Ovary (tissue), 9 donors: ENCODE results near the gene DNAI1. TPM values are rescaled to one million over a fixed set of nuclear protein-coding genes. Genes with fewer than 3 reads are reported as not detected.

ENCODE experiments used
- DNase-seq, 5 donors: peaks; one replicate each; pipeline ENCODE4 v3.0.0-alpha.2; 2019 to 2020
- H3K27ac ChIP-seq, 2 donors: fragments of 200-600 bp; one replicate each; pipeline versions ENCODE4 v1.5.1 to v1.8.0; 2019 to 2022
- H3K27me3 ChIP-seq: fragments of 200-600 bp; one replicate; pipeline ENCODE4 v1.8.0; 2022
- H3K36me3 ChIP-seq: fragments of 200-600 bp; sonication (generic); one replicate; pipeline ENCODE4 v1.5.1; 2019
- H3K4me1 ChIP-seq: one replicate; pipeline ENCODE4 v1.8.1; 2013; ENCODE audit warnings: mild to moderate bottlenecking, moderate library complexity; ENCODE audit not compliant: insufficient read depth
- H3K4me3 ChIP-seq: fragments of 200-600 bp; sonication (generic); one replicate; pipeline ENCODE4 v1.5.1; 2017
- H3K9me3 ChIP-seq, 2 donors: fragments of 200-600 bp in 1 of 2; sonication (generic) in 1 of 2; one replicate each; pipeline versions ENCODE4 v1.5.1 to v1.8.1; 2013 to 2019; ENCODE audit warnings: mild to moderate bottlenecking in 1 of 2, moderate library complexity in 1 of 2
- CTCF ChIP-seq, 3 donors: fragments of 450-650 bp in 2 of 3; fragments of 200-600 bp in 1 of 3; IDR thresholded peaks; one replicate each; pipeline versions ENCODE4 v1.5.1 to v1.8.0; 2016 to 2022; ENCODE audit warnings: antibody characterized with exemption in 3 of 3, mild to moderate bottlenecking in 1 of 3
- EP300 ChIP-seq: sonication (generic); formaldehyde crosslinking; IDR thresholded peaks from one replicate; pipeline ENCODE4 v1.6.1; 2017; ENCODE audit warnings: antibody characterized with exemption
- POLR2A ChIP-seq: fragments of 450-650 bp; IDR thresholded peaks from one replicate; pipeline ENCODE4 v1.6.1; 2017; ENCODE audit warnings: antibody characterized with exemption, mild to moderate bottlenecking, moderate library complexity
- WGBS, 3 donors: extraction: QIAGEN DNeasy Blood & Tissue Kit in 1 of 3; methylation state at CpG; one replicate each; pipeline versions ENCODE4 v1.1.5 to v1.1.7; 2013 to 2017; 5-methylcytosine and 5-hydroxymethylcytosine counted together
- intact Hi-C, 4 donors: fragments of 100-400 bp; cut with DNase I; formaldehyde crosslinking; loops; one replicate each; pipeline versions ENCODE4 v1.11.0 to v1.15.1; 2022 to 2023
- polyA plus RNA-seq, 2 donors: library from polyadenylated mRNA; stranded (reverse); fragments of 200-250 nt in 1 of 2; fragments of 350-450 nt in 1 of 2; fragmentation: Illumina TruSeq in 1 of 2; extraction: RNeasy Lipid Tissue Mini Kit (QIAGEN cat#74804) in 1 of 2; gene quantifications; one replicate each; pipeline ENCODE4 v1.2.3, GENCODE V29; 2013 to 2014
- small RNA-seq: library from RNA; depleted of rRNA; stranded (forward); fragments of <200 nt; gene quantifications from one replicate; pipeline ENCODE3, GENCODE V24; 2016
- total RNA-seq, 7 donors: library from RNA; depleted of rRNA in 2 of 7; stranded (reverse); fragments of >200 nt in 2 of 7; fragmentation: NEBNext Ultra II Directional in 3 of 7; extraction: Animal tissue kit (Norgen Biotek cat#: 25700) in 3 of 7; gene quantifications; one replicate each; pipeline versions ENCODE4 v1.1.0 to v1.2.4, GENCODE V29; 2016 to 2023
- donor health status: DM: no; HTN: no; CAD: no; lungs with moderate emphysema.
- donor health status: DM: no; HTN: no; CAD: no.
- donor health status: Bipolar disorder and iron deficiency.
- donor health status: DM: yes; HTN: yes; CAD: no.
- donor health status: DM: no; HTN: no; CAD: no.
- donor health status: DM: yes; HTN: yes; CAD: no.

DNAI1 gene
- total and polyA plus RNA-seq, 9 donors = 0.10 to 26.1 (median 1.9) TPM; not detected in 3

- 79 to 91% (median 79%) methylated on average over 7 of the region's 7 CpGs for WGBS, 3 donors
- Histone ChIP-seq H3K36me3 (no peaks in the 10 kb centered on the region), H3K4me1 (no peaks in the 10 kb centered on the region), H3K9me3 (no peaks in the 10 kb centered on the region), H3K4me3 (no peak overlapping the region), H3K27ac (no peak overlapping the region), H3K27me3 (no peaks in the 10 kb centered on the region)
- intact Hi-C loops = no loop called here
- TF ChIP-seq EP300 = no peak
- no peak for TF ChIP-seq POLR2A
- no peak for TF ChIP-seq CTCF (IDR thresholded peaks at IDR 0.05)
- DNase-seq = no peak
Measured at GRCh38 chr9:34568133-34568532, 109.5 kb downstream of the DNAI1 start.

GRCh38 chr9:34568774-34569173 is 110.2 kb downstream of the DNAI1 start:
- intact Hi-C loops = no loop called here
- H3K9me3 ChIP-seq = no peaks in the 10 kb centered on the region
- TF ChIP-seq EP300 = no peak
- TF ChIP-seq CTCF (IDR thresholded peaks at IDR 0.05) = no peak
- no peak for TF ChIP-seq POLR2A

GRCh38 chr9:34570376-34570775 is 111.8 kb downstream of the DNAI1 start:
- Histone ChIP-seq H3K4me1 (no peaks in the 10 kb centered on the region), H3K36me3 (no peaks in the 10 kb centered on the region), H3K27ac (no peak overlapping the region), H3K9me3 (no peaks in the 10 kb centered on the region), H3K27me3 (no peaks in the 10 kb centered on the region), H3K4me3 (no peak overlapping the region)
- WGBS, 3 donors = 44 to 49% (median 48%) methylated on average over 11 of the region's 11 CpGs
- intact Hi-C loops = no loop called here
- no peak for DNase-seq
- no peak for TF ChIP-seq CTCF (IDR thresholded peaks at IDR 0.05)
- no peak for TF ChIP-seq EP300
- no peak for TF ChIP-seq POLR2A

More at GRCh38 chr9:34568774-34569173, 110.2 kb downstream of the DNAI1 start:
- WGBS, 3 donors = 80 to 89% (median 86%) methylated on average over 10 to 12 of the region's 12 CpGs
- no peak overlapping the region for H3K4me3 ChIP-seq
- H3K27ac ChIP-seq = no peak overlapping the region
- no peaks in the 10 kb centered on the region for H3K36me3 ChIP-seq
- no peak for DNase-seq
- H3K4me1 ChIP-seq = no peaks in the 10 kb centered on the region
- no peaks in the 10 kb centered on the region for H3K27me3 ChIP-seq

Small RNAs within 50 kb of the gene (small RNA-seq; reads per million reads assigned to genes)
- not detected for gene RN7SKP24

Other genes starting within 250 kb of the DNAI1 start
- 1 to 10 TPM in 3 of 7 donors, under 1 TPM in 4; 0.53 to 3.2 (median 1.00) TPM for gene KIF24, start 129.5 kb upstream of the DNAI1 start, total RNA-seq
- 1 to 10 TPM in 1 of 2 donors, under 1 TPM in 1; 0.47 to 1.1 TPM for gene KIF24, start 129.5 kb upstream of the DNAI1 start, polyA plus RNA-seq
- 10 to 100 TPM; 14.8 to 41.4 (median 24.8) TPM for gene NUDT2, start 129.2 kb upstream of the DNAI1 start, total RNA-seq
- 10 to 100 TPM; 59.3 to 61.4 TPM for gene NUDT2, start 129.2 kb upstream of the DNAI1 start, polyA plus RNA-seq
- gene MYORG, start 81.9 kb upstream of the DNAI1 start, total RNA-seq = 1 to 10 TPM in 5 of 7 donors, under 1 TPM in 2; 0.60 to 2.3 (median 1.2) TPM
- gene MYORG, start 81.9 kb upstream of the DNAI1 start, polyA plus RNA-seq = 1 to 10 TPM in 1 of 2 donors, under 1 TPM in 1; 0.77 to 7.8 TPM
- 10 to 100 TPM in 5 of 7 donors, 1 to 10 TPM in 2; 5.2 to 24.7 (median 16.2) TPM for gene FAM219A, start 235 bp upstream of the DNAI1 start, total RNA-seq
- gene FAM219A, start 235 bp upstream of the DNAI1 start, polyA plus RNA-seq = 10 to 100 TPM; 12.1 to 12.7 TPM
- gene ENHO, start 64.2 kb downstream of the DNAI1 start, total RNA-seq = under 1 TPM in 6 of 7 donors, not detected in 1; 0.22 to 0.56 (median 0.29) TPM
- gene ENHO, start 64.2 kb downstream of the DNAI1 start, polyA plus RNA-seq = under 1 TPM in 1 of 2 donors, not detected in 1; 0.87 TPM
- gene CNTFR, start 130.9 kb downstream of the DNAI1 start, total RNA-seq = 1 to 10 TPM; 1.3 to 3.7 (median 2.6) TPM
- 1 to 10 TPM; 1.2 to 4.7 TPM for gene CNTFR, start 130.9 kb downstream of the DNAI1 start, polyA plus RNA-seq
- 10 to 100 TPM; 14.4 to 26.0 (median 20.6) TPM for gene RPP25L, start 153.3 kb downstream of the DNAI1 start, total RNA-seq
- 10 to 100 TPM in 1 of 2 donors, 1 to 10 TPM in 1; 5.4 to 28.8 TPM for gene RPP25L, start 153.3 kb downstream of the DNAI1 start, polyA plus RNA-seq
- gene DCTN3, start 161.7 kb downstream of the DNAI1 start, total RNA-seq = 100 to 1,000 TPM in 1 of 7 donors, 10 to 100 TPM in 6; 56.4 to 103 (median 95.3) TPM
- 100 to 1,000 TPM in 1 of 2 donors, 10 to 100 TPM in 1; 62.4 to 106 TPM for gene DCTN3, start 161.7 kb downstream of the DNAI1 start, polyA plus RNA-seq
- gene ARID3C, start 170.3 kb downstream of the DNAI1 start, total RNA-seq = under 1 TPM in 1 of 7 donors, not detected in 6; 0.40 TPM
- gene ARID3C, start 170.3 kb downstream of the DNAI1 start, polyA plus RNA-seq = under 1 TPM in 1 of 2 donors, not detected in 1; 0.07 TPM
- 10 to 100 TPM; 47.2 to 73.9 (median 54.3) TPM for gene SIGMAR1, start 179.0 kb downstream of the DNAI1 start, total RNA-seq
- 10 to 100 TPM; 52.7 to 92.4 TPM for gene SIGMAR1, start 179.0 kb downstream of the DNAI1 start, polyA plus RNA-seq
- 10 to 100 TPM; 33.1 to 63.3 (median 45.2) TPM for gene GALT, start 187.9 kb downstream of the DNAI1 start, total RNA-seq
- 10 to 100 TPM; 43.7 to 48.9 TPM for gene GALT, start 187.9 kb downstream of the DNAI1 start, polyA plus RNA-seq
- 10 to 100 TPM; 17.3 to 54.3 (median 35.8) TPM for gene IL11RA, start 193.4 kb downstream of the DNAI1 start, total RNA-seq
- 10 to 100 TPM; 25.4 to 40.2 TPM for gene IL11RA, start 193.4 kb downstream of the DNAI1 start, polyA plus RNA-seq
- gene CCL27, start 203.9 kb downstream of the DNAI1 start, total RNA-seq = 1 to 10 TPM in 1 of 7 donors, under 1 TPM in 3, not detected in 3; 0.48 to 1.1 (median 0.69) TPM
- under 1 TPM in 1 of 2 donors, not detected in 1; 0.21 TPM for gene CCL27, start 203.9 kb downstream of the DNAI1 start, polyA plus RNA-seq
- 10 to 100 TPM in 1 of 7 donors, under 1 TPM in 1, not detected in 5; 0.97 to 14.9 TPM for gene CCL19, start 232.5 kb downstream of the DNAI1 start, total RNA-seq
- 10 to 100 TPM in 1 of 2 donors, under 1 TPM in 1; 0.40 to 14.5 TPM for gene CCL19, start 232.5 kb downstream of the DNAI1 start, polyA plus RNA-seq